Mucosa of descending colon (tissue), 3 donors: Measurements from ENCODE around the gene C2orf68. TPM values are rescaled to one million over a fixed set of nuclear protein-coding genes. Genes with fewer than 3 reads are reported as not detected.
"Not testable (repeated sequence)": the region's sequence is repeated elsewhere in the genome, so short reads cannot be mapped to it uniquely, and the experiment has no call there.

Source experiments
- ATAC-seq: fragments of 200-7000 bp; cut with Tn5 transposase; one replicate; pipeline ENCODE4 v1.9.1; 2020; ENCODE audit warnings: mild to moderate bottlenecking, moderate library complexity
- DNase-seq, 3 donors: peaks; one replicate each; pipeline ENCODE4 v3.0.0-alpha.2; 2020
- H3K36me3 ChIP-seq: fragments of 200-600 bp; one replicate; pipeline ENCODE4 v1.8.0; 2021; ENCODE audit warnings: low read depth, mild to moderate bottlenecking
- H3K4me1 ChIP-seq: fragments of 200-600 bp; one replicate; pipeline ENCODE4 v1.8.0; 2021; ENCODE audit warnings: low read depth, mild to moderate bottlenecking
- H3K4me3 ChIP-seq: fragments of 200-600 bp; one replicate; pipeline ENCODE4 v1.8.0; 2021; ENCODE audit warnings: mild to moderate bottlenecking
- H3K9me3 ChIP-seq: fragments of 200-600 bp; one replicate; pipeline ENCODE4 v1.8.0; 2021; ENCODE audit warnings: mild to moderate bottlenecking
- CTCF ChIP-seq: fragments of 200-600 bp; IDR thresholded peaks from one replicate; pipeline ENCODE4 v1.8.0; 2022; ENCODE audit warnings: antibody characterized with exemption, mild to moderate bottlenecking
- intact Hi-C, 2 donors: fragments of 100-400 bp; cut with DNase I in 1 of 2; cut with micrococcal nuclease in 1 of 2; formaldehyde crosslinking; loops; one replicate each; pipeline versions ENCODE4 v1.11.0 to v1.11.1; 2022; cut with DNase I, micrococcal nuclease
- total RNA-seq, 3 donors: library from RNA; stranded (reverse); fragmentation: NEBNext Ultra II Directional in 2 of 3; extraction: Animal tissue kit (Norgen Biotek cat#: 25700) in 2 of 3; gene quantifications; one replicate each; pipeline versions ENCODE4 v1.2.1 to v1.2.4, GENCODE V29; 2021 to 2023
- donor health status: DM: no; HTN: no; CAD: no; lungs with moderate emphysema.
- donor health status: DM: no; HTN: no; CAD: no.
- donor health status: DM: no; HTN: yes; CAD: no.

Gene C2orf68
- total RNA-seq, 3 donors from 2014 or later = 36.4 to 45.5 (median 36.7) TPM

GRCh38 chr2:85611217-85611704, 605 bp downstream of the C2orf68 start:
- TF ChIP-seq CTCF = no peak
- no peak for DNase-seq
- Histone ChIP-seq H3K36me3 (no peaks in the 10 kb centered on the region), H3K9me3 (no peaks in the 10 kb centered on the region), H3K4me1 (peaks cover 8% of the 10 kb centered on the region), H3K4me3 (peak overlapping the region; percentile 73)
- peak; percentile 63 for ATAC-seq
- intact Hi-C loops = no loop called here

- no peaks in the 10 kb centered on the region for H3K9me3 ChIP-seq
- no peak for DNase-seq
- no peaks in the 10 kb centered on the region for H3K36me3 ChIP-seq
- no peak for TF ChIP-seq CTCF
- no peak overlapping the region for H3K4me3 ChIP-seq
- intact Hi-C loops = no loop called here
- H3K4me1 ChIP-seq = peaks cover 20% of the 10 kb centered on the region
- no peak for ATAC-seq
Measured at GRCh38 chr2:85607268-85608215, 4.3 kb downstream of the C2orf68 start.

GRCh38 chr2:85606116-85606455, 5.8 kb downstream of the C2orf68 start:
- H3K36me3 ChIP-seq = no peaks in the 10 kb centered on the region
- no peak overlapping the region for H3K4me3 ChIP-seq
- peaks cover 26% of the 10 kb centered on the region for H3K4me1 ChIP-seq
- intact Hi-C loops = no loop called here
- H3K9me3 ChIP-seq = no peaks in the 10 kb centered on the region
- no peak for TF ChIP-seq CTCF
- ATAC-seq = no peak
- DNase-seq = no peak

- TF ChIP-seq CTCF = no peak
- no peak overlapping the region for H3K4me3 ChIP-seq
- no peaks in the 10 kb centered on the region for H3K9me3 ChIP-seq
- intact Hi-C loops = no loop called here
- H3K36me3 ChIP-seq = no peaks in the 10 kb centered on the region
- ATAC-seq (no peak), DNase-seq (no peak)
- peaks cover 23% of the 10 kb centered on the region for H3K4me1 ChIP-seq
Measured at GRCh38 chr2:85605406-85606115, 6.3 kb downstream of the C2orf68 start.

- no peak for ATAC-seq
- Histone ChIP-seq H3K4me1 (peaks cover 23% of the 10 kb centered on the region), H3K9me3 (no peaks in the 10 kb centered on the region), H3K36me3 (no peaks in the 10 kb centered on the region), H3K4me3 (no peak overlapping the region)
- no peak for DNase-seq
- intact Hi-C loops = no loop called here
- no peak for TF ChIP-seq CTCF
Measured at GRCh38 chr2:85604568-85605339, 7.1 kb downstream of the C2orf68 start.

GRCh38 chr2:85604133-85604444, 7.8 kb downstream of the C2orf68 start:
- H3K4me3 ChIP-seq, H3K9me3 ChIP-seq, H3K36me3 ChIP-seq, intact Hi-C loops, ATAC-seq, DNase-seq: not testable (repeated sequence)
- peaks cover 23% of the 10 kb centered on the region for H3K4me1 ChIP-seq
